ENCODE data around the gene KLHL6.

DNA sequence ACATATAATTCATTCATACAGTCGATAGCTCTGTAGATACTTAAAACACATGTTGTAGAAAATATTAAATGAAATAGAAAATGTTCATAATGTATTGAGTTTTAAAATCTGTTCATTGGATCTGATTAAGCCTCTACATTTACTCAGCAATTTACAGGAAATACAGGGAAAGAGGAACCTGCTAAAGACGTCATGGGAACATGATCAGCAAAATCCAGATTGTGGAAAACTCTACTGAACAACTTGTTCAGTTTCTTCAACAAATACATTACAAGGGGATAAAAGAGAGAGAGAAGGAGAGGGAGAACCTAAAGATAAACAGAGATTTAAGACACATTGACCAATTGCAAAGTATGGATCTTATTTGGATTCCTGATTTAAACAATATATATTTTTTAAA, 46.7 kb downstream of the KLHL6 start:
- TF ChIP-seq POLR2AphosphoS5 (IDR thresholded peaks at IDR 0.05; ENCODE audit: low read depth, low read length) = no peak
- no peak for TF ChIP-seq TAF1 (IDR thresholded peaks at IDR 0.05; ENCODE audit: borderline replicate concordance, insufficient read depth, low read length)
- TF ChIP-seq, protein P1, sequence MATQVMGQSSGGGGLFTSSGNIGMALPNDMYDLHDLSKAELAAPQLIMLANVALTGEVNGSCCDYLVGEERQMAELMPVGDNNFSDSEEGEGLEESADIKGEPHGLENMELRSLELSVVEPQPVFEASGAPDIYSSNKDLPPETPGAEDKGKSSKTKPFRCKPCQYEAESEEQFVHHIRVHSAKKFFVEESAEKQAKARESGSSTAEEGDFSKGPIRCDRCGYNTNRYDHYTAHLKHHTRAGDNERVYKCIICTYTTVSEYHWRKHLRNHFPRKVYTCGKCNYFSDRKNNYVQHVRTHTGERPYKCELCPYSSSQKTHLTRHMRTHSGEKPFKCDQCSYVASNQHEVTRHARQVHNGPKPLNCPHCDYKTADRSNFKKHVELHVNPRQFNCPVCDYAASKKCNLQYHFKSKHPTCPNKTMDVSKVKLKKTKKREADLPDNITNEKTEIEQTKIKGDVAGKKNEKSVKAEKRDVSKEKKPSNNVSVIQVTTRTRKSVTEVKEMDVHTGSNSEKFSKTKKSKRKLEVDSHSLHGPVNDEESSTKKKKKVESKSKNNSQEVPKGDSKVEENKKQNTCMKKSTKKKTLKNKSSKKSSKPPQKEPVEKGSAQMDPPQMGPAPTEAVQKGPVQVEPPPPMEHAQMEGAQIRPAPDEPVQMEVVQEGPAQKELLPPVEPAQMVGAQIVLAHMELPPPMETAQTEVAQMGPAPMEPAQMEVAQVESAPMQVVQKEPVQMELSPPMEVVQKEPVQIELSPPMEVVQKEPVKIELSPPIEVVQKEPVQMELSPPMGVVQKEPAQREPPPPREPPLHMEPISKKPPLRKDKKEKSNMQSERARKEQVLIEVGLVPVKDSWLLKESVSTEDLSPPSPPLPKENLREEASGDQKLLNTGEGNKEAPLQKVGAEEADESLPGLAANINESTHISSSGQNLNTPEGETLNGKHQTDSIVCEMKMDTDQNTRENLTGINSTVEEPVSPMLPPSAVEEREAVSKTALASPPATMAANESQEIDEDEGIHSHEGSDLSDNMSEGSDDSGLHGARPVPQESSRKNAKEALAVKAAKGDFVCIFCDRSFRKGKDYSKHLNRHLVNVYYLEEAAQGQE (IDR thresholded peaks at IDR 0.05; ENCODE audit: insufficient read depth in 1 of 2, low read depth in 2 of 2, low read length in 2 of 2) = no peak
- TF ChIP-seq SIN3A (IDR thresholded peaks at IDR 0.05; ENCODE audit: borderline replicate concordance, insufficient read depth, low read length) = no peak
